Stimulated activated CD4-positive, alpha-beta T cell treated with anti-CD3 and anti-CD28 coated beads, Interleukin-1b, Interleukin-23, amount 100 ng/mL, for 48 hours (primary cell): ENCODE measurements around the gene OXA1L.
"Not testable (repeated sequence)": the region's sequence is repeated elsewhere in the genome, so short reads cannot be mapped to it uniquely, and the experiment has no call there.

Experiments used
- DNase-seq: peaks from one replicate; pipeline ENCODE4 v3.0.0-alpha.2; 2020

The OXA1L gene

DNA sequence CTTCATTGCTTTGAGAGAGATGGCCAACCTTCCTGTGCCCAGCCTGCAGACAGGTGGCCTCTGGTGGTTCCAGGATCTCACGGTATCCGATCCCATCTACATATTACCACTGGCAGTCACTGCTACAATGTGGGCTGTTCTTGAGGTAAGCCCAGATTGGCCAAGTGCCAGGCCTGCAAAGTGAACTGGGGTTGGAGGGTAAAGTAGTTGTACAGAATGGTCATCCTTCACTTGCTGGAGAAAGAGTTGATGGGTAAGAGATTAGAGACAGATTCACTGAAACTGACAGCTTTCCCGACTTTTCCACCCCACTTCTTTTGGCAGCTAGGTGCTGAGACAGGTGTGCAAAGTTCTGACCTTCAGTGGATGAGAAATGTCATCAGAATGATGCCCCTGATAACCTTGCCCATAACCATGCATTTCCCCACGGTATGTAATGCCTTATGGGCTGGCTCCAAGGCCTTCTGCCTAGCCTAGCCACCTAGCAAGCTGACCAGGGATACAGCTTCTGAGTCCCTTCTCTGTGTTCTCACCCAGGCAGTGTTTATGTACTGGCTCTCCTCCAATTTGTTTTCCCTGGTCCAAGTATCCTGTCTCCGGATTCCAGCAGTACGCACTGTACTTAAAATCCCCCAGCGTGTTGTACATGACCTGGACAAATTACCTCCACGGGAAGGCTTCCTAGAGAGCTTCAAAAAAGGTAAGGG, 4.1 kb downstream of the OXA1L start:
- no peak for DNase-seq

DNA sequence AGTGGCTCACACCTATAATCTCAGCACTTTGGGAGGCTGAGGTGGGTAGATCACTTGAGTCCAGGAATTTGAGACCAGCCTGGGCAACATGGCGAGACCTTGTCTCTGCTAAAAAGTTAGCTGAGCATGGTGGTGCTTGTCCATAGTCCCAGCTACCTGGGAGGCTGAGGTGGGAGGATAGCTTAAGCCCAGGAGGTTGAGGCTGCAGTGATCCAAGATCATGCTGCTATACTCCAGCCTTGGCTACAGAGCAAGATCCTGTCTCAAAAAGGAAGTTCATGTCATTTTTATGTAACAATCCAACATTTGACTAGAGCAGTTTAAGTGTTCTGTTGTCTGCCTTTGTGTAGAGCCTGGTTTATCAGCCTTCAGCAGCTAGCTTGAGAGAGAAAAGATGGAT, 6.2 kb downstream of the OXA1L start:
- no peak for DNase-seq

DNA sequence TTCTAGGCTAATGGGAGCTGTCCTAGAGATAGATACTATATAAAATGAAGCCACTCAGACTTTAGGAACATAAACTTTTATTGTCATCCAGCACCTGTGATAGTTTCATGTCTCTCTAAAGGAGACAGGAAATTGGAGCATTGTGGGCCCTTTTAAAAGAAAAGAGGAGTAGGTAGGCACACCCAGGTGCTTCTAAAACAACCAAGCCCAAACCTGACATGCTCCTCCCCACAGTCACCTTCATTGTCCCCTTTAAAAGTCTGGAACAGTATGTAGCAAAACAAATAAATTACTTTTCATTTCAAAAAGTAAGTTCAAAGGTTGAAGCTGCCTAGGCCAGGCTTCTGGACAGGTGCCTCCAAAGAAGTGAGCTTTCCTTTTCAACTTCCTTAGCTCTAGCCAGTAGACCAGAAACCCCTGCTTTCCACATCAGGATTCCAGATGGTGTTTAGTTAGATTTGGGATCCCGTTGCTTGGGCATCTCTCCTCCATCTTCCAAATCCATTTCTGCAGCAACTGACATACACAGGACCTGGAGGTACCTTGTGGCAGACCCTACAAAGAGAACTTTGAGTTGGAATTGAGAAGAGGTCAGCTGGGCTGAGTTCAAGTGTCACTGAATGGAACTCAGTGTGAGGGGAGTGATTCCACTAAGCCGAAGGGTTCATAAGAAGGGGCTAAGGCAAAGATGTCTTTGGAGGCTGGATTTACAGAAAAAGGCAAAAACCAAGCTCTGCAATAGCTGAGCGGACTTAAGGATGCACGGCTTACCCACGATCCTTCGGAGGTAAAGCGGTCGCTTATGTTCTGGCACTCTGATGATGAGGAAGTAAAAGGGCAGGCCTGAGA, 6.9 kb downstream of the OXA1L start:
- no peak for DNase-seq

DNA sequence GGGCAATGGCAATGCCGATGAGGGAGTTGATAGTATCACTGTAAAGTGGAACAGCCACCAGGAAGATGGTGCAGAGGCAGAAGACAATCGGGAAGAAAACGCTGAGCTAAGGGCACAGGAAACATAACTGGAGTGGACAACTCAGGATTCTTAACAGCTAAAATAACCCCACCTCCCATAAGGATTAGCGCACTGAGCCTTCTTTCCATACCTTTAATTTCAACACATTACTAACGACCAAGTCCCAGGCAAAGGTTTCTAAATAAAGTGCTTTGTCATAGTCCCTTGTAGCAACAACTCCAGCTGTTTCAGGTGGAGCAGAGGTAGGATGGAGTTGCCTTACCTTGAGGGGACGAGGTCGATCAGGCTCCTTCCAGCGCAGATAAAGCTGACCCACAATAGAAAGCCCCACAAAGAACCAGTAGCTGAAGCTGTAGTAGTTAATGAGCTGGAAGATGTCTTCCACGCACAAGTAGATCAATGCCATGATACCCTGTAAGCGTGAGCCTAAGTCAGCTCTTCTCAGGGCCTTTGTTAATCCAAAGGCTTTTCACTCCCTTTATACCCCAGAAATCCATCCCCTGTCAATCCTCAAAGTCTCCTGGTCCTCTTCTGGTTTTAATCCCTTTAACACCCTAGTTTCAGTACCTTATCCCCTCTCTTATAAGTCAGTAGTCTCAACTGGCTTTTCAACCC, 7.7 kb downstream of the OXA1L start:
- no peak for DNase-seq

DNA sequence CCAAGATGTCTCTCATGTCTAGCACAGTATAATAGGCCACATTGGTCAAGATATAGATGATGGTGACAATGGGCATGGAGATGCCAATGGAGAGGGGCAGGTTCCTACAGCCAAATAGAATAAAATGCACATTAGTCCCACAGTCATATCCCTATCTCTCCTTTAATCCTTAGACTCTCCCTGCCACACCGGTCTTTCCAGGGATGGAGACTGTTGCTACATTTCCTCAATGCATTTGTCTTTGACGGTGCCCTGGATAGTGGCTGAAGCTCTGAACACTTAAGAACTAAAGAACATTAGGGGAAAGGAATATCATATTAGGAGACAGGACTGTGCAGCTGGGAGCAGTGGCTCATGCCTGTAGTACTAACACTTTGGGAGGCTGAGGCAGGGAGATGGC, 9.7 kb downstream of the OXA1L start:
- DNase-seq = no peak

DNA sequence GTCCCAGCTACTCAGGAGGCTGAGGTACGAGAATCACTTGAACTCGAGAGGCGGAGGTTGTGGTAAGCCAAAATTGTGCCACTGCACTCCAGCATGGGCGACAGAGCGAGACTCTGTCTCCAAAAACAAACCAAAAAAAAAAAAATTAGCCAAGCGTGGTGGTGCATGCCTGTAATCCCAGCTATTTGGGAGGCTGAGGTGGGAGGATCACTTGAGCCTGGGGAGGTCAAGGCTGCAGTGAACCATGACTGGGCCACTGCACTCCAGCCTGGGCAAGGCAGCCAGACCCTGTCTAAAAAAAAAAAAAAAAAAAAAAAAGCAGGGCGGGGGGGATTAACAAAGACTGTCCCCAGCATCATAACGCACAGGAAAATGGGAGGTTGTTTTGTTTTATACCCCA, 10.4 kb downstream of the OXA1L start:
- not testable (repeated sequence) for DNase-seq

DNA sequence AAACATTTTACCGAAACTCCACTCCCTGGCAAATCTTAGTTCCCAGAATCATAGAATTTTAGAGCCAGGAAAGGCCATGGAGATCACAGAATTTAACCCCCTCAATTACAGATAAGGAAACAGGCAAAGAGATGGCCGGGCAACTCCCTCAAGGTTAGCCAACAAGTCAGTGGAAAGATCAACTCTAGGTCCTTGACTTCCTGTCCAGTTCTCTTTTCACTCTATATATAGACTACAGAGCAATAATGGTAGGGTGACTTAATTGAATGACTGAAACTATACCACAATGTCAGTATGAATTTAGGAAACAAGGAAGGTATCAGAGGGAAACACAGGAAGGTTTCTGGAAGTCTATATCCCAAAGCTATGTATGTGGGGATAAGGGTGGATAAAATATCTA, 11.6 kb downstream of the OXA1L start:
- no peak for DNase-seq

DNA sequence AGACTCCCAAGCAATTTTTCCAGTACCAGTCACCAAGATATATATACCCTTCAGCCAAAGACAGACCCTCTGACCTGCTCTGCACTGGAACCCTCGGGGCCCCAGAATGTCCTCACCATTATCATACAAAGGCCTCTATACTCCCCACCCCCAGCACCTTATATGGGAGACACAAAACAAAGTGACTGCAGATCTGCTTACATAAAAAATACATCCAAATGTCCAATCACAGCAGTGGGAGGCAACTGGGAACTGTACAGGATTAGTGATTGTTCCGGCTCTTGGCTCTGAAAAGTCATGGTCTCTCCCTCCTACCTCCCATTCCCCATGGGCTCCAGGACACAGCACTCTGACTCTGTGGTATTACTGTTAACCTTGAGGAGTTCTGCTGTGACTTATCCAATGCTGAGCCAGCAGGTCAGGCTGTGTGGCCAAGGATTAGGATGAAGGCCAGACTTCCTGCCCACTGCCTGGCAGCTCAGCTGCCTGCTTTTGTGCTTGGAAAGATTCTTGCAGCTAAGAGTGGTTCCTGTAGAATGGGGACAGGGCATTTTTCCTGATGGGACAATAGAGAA, 13.7 kb downstream of the OXA1L start:
- DNase-seq = no peak

DNA sequence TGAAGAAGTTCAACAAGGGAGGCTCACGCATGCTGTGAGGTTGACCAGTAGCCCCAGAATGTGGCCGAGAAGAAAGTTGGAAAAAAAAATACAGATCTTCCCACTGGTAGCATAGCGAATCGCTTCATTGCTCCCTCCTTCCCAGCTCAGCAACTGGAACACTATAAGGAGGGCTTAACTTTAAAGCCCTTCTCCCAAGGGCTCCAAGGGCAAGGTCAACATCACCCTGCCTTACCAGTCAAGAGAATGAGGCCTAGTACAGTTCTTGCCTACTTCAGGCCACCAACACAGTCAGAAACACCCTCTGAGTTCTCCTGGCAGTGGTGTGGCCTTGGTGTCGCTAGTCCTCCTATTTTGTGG, 14.4 kb downstream of the OXA1L start:
- DNase-seq = no peak

DNA sequence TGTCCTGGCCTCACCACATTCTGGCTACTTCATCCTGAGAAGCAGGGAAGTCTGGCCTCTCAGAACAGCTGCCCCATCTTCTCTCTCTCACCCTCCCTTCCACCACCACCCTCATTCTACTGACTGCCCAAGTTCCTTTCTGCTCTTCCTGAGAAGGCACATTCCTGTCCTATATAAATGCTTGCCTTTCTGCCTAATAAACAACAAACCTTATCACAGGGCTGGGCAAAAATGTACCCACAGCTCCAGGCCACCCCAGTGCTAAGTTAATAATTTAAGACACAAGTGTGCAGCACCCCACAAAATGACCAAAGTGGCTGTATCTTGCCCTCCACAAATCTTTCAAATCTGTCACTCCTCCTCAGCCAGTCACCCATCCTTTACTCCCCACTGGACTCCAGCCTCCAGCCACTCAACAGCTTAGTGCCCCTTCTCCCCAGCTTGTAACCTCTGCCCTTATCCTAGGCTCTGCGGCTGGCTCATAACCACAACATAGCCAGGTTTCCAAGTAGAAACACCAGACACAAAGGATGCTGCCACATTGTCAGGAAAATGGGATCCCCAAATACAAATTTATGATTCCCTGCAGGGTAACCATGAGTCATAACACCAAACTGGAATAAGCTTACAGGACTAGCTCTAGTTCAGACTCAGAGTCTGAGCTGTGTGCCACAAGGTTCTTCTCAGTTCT, 15.0 kb downstream of the OXA1L start:
- DNase-seq = no peak

DNA sequence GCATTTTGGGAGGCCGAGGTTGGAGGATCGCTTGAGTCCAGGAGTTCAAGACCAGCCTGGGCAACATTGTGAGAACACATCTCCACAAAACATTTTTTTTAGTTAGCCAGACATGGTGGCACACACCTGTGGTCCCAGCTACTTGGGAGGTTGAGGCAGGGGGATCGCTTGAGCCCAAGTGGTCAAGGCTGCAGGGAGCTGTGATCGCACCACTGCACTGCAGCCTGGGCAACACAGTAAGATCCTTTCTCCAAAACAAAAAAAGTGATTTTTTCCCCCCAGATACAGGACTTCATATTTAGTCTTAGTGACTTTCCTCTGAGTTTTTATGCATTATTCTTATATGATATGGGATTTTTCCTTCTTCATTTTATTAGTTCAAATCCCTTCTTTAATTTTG, 20.2 kb downstream of the OXA1L start:
- DNase-seq = no peak

DNA sequence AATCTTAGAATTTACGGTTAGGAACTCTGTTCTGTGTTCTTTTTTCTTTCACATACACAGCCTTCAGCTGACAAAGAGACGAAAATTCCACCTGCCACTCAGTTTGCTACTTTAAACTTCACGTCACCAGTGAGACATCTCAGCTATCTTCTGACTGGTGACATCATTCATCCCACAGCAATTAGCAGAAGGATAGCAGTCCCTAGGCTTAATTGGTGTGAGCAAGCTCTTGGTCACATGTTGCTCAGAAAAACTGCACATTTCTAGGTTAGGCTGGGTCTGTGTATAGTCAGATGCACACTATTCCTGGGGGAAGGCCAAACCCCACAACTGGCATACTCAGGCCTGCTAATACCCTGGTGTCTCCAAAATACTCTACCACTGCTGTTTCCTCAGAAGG, 24.8 kb downstream of the OXA1L start:
- no peak for DNase-seq

DNA sequence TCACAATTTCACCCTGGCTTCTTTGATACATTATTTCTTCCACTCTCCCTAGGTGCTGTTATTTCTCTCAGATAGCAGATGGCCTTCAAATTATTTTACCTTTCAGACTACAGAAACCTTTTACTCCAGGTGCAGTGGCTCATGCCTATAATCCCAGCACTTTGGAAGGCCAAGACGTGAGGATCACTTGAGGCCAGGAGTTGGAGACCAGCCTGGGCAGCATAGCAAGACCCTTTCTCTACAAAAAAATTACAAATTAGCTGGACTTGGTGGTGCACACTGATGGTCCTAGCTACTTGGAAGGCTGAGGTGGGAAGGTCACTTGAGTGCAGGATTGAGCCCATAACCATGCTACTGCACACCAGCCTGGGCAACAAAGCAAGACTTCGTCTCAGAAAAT, 25.7 kb downstream of the OXA1L start:
- DNase-seq = no peak

DNA sequence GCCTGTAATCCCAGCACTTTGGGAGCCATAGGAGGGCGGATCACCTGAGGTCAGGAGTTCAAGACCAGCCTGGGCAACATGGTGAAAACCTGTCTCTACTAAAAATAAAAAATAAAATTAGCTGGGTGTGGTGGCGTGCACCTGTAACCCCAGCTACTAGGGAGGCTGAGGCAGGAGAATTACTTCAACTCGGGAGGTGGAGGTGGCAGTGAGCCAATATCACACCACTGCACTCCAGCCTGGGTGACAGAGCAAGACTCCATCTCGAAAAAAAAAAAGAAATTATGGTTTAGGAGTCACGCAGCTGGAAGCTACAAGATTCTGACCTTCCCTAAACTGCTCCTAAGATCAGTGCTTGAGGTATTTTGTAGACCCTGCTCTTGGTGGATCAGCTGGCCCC, 27.1 kb downstream of the OXA1L start:
- DNase-seq = not testable (repeated sequence)

DNA sequence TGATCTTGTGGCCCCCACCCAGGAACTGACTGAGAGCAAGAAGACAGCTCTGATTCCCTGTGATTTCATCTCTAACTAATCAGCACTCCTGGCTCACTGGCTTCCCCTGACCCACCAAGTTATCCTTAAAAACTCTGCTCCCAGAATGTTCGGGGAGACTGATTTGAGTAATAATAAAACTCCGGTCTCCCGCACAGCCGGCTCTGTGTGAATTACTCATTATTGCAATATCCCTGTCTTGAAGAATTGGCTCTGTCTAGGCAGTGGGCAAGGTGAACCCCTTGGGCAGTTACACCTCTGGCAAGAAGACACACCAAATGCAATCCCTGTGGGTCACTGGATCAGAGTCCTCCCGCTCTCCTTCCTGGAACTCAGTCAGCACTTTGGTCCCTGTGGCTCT, 27.5 kb downstream of the OXA1L start:
- DNase-seq = no peak

DNA sequence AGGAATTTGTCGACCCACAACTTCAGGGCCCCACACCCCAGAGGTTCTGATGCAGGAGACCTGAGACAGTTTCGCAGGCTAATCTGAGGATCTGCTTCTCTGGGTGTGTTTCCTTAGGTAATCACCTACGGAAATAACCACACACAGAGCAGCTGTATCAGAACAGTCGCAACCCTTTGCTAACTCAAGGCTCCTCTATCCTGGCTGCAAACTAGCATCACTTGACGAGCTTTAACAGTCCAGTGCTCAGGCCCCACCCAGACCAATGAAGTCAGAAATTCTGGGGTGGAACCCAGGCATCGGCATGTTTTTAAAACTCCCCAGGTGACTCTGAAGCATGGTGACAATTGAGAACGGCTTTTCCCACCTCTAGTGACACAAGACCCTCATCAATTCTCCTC, 28.1 kb downstream of the OXA1L start:
- DNase-seq = no peak

DNA sequence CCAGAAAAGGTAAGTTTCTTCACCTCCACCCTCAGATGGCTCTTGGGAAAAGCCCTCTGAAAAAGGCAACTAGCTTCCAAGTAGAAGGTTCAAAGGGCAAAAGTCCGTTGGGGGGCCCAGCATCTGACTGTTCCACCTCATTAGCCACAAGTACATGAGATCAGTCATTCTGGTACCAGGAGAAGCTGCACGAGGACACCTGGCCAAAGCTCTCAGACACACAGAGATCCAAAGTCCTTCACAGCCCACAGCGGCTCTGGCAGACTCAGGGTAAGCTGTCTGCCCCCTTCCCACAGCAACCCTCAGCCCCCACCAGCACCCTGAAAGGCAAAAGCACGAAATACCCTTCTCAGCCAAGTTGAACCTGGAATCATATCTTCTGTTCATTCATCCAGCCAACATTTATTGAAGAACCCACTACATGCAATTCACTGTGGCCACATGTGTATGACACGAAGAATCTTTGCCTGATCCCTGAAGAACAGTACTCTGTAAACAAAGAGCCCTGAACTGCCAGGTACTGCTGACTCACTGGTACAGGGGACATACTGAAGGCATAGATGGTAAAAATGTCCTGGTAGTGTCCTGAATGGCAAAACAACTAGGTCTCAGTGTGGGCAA, 29.7 kb downstream of the OXA1L start:
- DNase-seq = no peak

DNA sequence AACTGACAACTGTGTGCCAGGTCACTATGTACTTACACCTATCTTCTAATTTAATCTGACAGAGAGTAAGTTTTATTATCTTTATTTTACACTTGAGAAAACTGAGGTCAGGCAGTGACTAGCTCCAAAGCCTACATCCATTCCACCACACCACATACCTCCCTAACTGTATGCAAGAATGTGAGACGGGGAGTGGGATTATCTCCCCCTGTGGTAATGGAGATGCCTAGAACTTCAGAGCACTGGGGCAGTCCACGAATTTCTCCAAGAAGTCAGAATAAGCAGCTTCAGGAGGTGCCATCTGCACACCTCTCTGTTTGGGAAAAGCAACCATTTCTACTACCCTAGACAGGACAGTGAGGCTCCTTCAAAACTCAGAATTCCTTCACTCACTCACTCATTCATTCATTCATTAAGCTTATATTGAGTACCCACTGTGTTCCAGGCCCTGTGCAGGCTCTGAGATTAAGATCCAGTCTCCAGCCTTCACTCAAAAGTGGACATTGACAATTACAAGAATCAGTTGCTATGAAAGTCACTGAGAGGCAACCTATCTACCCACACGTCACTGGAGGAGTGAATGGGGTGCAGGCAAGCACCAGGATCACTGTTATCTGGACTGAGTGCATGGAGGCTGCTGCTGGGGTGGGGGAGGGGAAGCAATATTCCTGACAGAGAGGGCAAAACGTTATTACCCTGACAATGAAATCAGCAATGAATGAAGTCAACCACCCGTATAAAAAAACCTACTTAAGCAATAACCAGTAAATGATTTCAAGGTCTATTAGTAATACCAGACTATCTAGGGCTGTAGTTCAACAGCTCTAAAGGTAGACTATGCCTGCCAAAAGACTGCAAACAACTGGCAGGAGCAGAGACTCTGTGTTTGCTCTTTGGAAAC, 30.8 kb downstream of the OXA1L start:
- no peak for DNase-seq

DNA sequence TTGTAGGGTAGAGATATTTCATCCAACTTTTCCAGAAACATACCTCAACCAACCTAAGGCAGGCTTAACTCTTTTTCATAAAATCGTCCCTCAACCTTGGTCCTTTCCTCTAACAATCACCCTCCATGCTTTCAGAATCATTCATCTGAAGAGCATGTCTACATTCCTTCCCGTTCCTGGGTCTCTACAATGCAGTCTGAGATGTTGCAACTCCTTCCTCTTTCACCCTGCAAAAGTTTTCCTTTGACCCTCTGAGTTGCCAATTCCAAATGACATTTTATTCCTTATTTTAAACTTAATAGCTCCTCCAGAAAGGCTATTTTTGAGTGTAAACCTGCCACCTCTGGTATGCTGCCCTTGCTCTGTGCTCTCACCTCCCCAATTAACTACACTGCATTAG, 32.0 kb downstream of the OXA1L start:
- no peak for DNase-seq

DNA sequence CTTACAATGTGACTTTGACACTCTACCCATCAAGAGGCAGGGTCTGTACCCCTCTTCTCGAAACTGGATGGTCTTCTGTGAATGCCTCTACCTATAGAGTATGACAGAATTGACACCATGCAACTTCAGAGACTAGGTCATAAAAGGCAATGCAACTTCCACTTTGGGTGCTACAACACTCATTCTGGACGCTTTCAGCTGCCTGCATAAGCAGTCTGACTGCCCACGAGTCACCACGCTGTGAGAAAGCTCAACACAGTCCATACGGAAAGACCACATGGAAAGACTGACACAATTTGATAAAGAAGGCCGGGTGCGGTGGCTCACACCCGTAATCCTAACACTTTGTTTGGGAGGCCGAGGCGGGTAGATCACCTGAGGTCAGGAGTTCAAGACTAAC, 33.9 kb downstream of the OXA1L start:
- DNase-seq = no peak

DNA sequence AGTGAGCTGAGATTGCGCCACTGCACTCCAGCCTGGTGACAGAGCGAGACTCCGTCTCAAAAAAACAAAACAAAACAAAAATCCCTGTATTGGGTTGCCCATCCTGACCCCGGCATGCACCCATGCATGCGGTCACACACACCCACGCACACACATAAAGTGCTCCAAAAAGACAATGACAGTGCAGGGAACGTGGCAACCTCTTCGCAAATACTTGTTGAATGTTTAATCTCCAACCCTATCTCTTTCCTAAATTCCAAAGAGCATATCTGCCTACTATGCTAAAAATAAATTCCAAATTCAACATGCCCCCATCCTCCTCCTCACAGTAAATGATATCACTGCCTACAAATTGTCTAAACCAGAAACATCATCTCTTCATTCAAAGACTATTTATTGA, 35.2 kb downstream of the OXA1L start:
- no peak for DNase-seq
